Testis (tissue), 3 donors: ENCODE results near the gene GPRASP3. TPM values are rescaled to one million over a fixed set of nuclear protein-coding genes. Genes with fewer than 3 reads are reported as not detected.

ENCODE experiments used
- DNase-seq: peaks from one replicate; pipeline ENCODE4 v3.0.0-alpha.2; 2019
- H3K27ac ChIP-seq, 2 donors: fragments of 200-600 bp; sonication (generic); one replicate each; pipeline ENCODE4 v1.5.1; 2019
- H3K27me3 ChIP-seq: fragments of 200-600 bp; sonication (generic); one replicate; pipeline ENCODE4 v1.5.1; 2019
- H3K36me3 ChIP-seq: fragments of 200-600 bp; sonication (generic); one replicate; pipeline ENCODE4 v1.5.1; 2017; ENCODE audit warnings: low read depth; ENCODE audit errors: missing control alignments
- H3K4me1 ChIP-seq: fragments of 200-600 bp; sonication (generic); one replicate; pipeline ENCODE4 v1.5.1; 2019
- H3K4me3 ChIP-seq, 2 donors: fragments of 200-600 bp; sonication (generic); one replicate each; pipeline ENCODE4 v1.5.1; 2017 to 2019
- H3K9me3 ChIP-seq: fragments of 200-600 bp; sonication (generic); one replicate; pipeline ENCODE4 v1.5.1; 2017
- CTCF ChIP-seq, 3 experiments: fragments of 450-650 bp in 2 of 3; fragments of 200-600 bp in 1 of 3; sonication (generic) in 1 of 3; IDR thresholded peaks; one replicate each; pipeline ENCODE4 v1.5.1; 2016 to 2019; ENCODE audit warnings: antibody characterized with exemption in 3 of 3, mild to moderate bottlenecking in 2 of 3, moderate library complexity in 1 of 3
- POLR2A ChIP-seq: fragments of 450-650 bp; IDR thresholded peaks from one replicate; pipeline ENCODE4 v1.6.1; 2017; ENCODE audit warnings: antibody characterized with exemption, mild to moderate bottlenecking, moderate library complexity
- WGBS, 2 donors: methylation state at CpG; one replicate each; pipeline ENCODE4 v1.1.5; 2018; 5-methylcytosine and 5-hydroxymethylcytosine counted together
- intact Hi-C: fragments of 100-400 bp; cut with DNase I; formaldehyde crosslinking; loops from one replicate; pipeline ENCODE4 v1.15.1; 2023; ENCODE audit warnings: low total_unique reads
- polyA plus RNA-seq: library from polyadenylated mRNA; stranded (reverse); fragments of 350-450 nt; fragmentation: Illumina TruSeq; extraction: RNeasy Lipid Tissue Mini Kit (QIAGEN cat#74804); gene quantifications from one replicate; pipeline ENCODE4 v1.2.3, GENCODE V29; 2014; ENCODE audit warnings: low read depth, low replicate concordance; ENCODE audit not compliant: insufficient read depth
- total RNA-seq, 2 donors: library from RNA; depleted of rRNA; stranded (reverse); fragments of >200 nt; gene quantifications; one replicate each; pipeline ENCODE4 v1.2.3, GENCODE V29; 2016

The GPRASP3 gene
- total and polyA plus RNA-seq, 3 donors from 2014 or later, result 4.9 to 9.2 (median 7.5) TPM

GRCh38 chrX:102745513-102745856, 24.9 kb downstream of the GPRASP3 start:
- intact Hi-C loops, result no loop called here
- Histone ChIP-seq H3K9me3 (no peaks in the 10 kb centered on the region), H3K36me3 (no peaks in the 10 kb centered on the region), H3K4me1 (no peaks in the 10 kb centered on the region), H3K27me3 (no peaks in the 10 kb centered on the region), H3K4me3 (peak overlapping the region; percentile 46 to 66), H3K27ac (no peak overlapping the region)
- TF ChIP-seq POLR2A, result no peak
- DNase-seq, result peak; percentile 22
- WGBS, 2 donors, result 60% methylated on average over 1 of the region's 14 CpGs; no CpG with 5 or more reads in 1 of the 2 donors

- peak overlapping the region; percentile 46 to 66 for H3K4me3 ChIP-seq
- no peak overlapping the region for H3K27ac ChIP-seq
- intact Hi-C loops, result no loop called here
- TF ChIP-seq CTCF (IDR thresholded peaks at IDR 0.05), result no peak
- TF ChIP-seq POLR2A, result no peak
- H3K27me3 ChIP-seq, result no peaks in the 10 kb centered on the region
- H3K4me1 ChIP-seq, result no peaks in the 10 kb centered on the region
- DNase-seq, result peak; percentile 40
- H3K9me3 ChIP-seq, result no peaks in the 10 kb centered on the region
- H3K36me3 ChIP-seq, result no peaks in the 10 kb centered on the region
- 5% methylated on average over 26 of the region's 61 CpGs; no CpG with 5 or more reads in 1 of the 2 donors for WGBS, 2 donors
These were observed 25.5 kb downstream of the GPRASP3 start for GRCh38 chrX:102745857-102746584.

DNA sequence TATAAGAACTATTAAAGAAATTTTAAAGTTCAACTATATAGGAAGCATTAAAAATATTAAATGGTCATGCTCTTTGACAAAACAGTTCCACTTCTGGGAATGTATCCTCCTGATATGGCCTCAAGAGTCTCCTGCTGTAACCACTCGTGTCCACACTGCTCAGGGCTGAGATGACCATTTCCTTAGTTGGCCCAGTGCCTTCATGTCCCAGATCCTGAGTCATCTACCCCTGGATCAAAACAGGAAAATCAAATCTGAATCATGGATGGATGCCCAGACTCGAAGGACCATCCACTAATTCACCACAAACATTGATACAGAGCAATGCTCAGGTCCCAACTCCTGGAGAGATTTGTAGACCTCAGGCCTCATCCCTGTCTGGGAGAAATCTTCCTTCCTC, 44.7 kb downstream of the GPRASP3 start:
- Histone ChIP-seq H3K9me3 (no peaks in the 10 kb centered on the region), H3K27ac (no peak overlapping the region), H3K36me3 (no peaks in the 10 kb centered on the region), H3K27me3 (no peaks in the 10 kb centered on the region), H3K4me3 (no peak overlapping the region), H3K4me1 (no peaks in the 10 kb centered on the region)
- intact Hi-C loops, result no loop called here
- TF ChIP-seq POLR2A (no peak), CTCF (IDR thresholded peaks at IDR 0.05) (no peak)
- no peak for DNase-seq
- WGBS, 2 donors, result 42 to 52% methylated on average over 2 of the region's 2 CpGs

GRCh38 chrX:102765809-102766208, 45.3 kb downstream of the GPRASP3 start:
- Histone ChIP-seq H3K4me3 (no peak overlapping the region), H3K4me1 (no peaks in the 10 kb centered on the region), H3K27me3 (no peaks in the 10 kb centered on the region), H3K9me3 (no peaks in the 10 kb centered on the region), H3K27ac (no peak overlapping the region), H3K36me3 (no peaks in the 10 kb centered on the region)
- WGBS, 2 donors, result 70 to 79% methylated on average over 3 to 4 of the region's 4 CpGs
- intact Hi-C loops, result no loop called here
- DNase-seq, result no peak
- no peak for TF ChIP-seq POLR2A
- no peak for TF ChIP-seq CTCF (IDR thresholded peaks at IDR 0.05)

- 44 to 95% methylated on average over 1 of the region's 1 CpG for WGBS, 2 donors
- DNase-seq, result no peak
- H3K27ac ChIP-seq, result no peak overlapping the region
- no peak overlapping the region for H3K4me3 ChIP-seq
- intact Hi-C loops, result no loop called here
- no peak for TF ChIP-seq POLR2A
- TF ChIP-seq CTCF (IDR thresholded peaks at IDR 0.05), result no peak
- H3K27me3 ChIP-seq, result no peaks in the 10 kb centered on the region
- no peaks in the 10 kb centered on the region for H3K9me3 ChIP-seq
- H3K36me3 ChIP-seq, result no peaks in the 10 kb centered on the region
- H3K4me1 ChIP-seq, result no peaks in the 10 kb centered on the region
These were observed 46.7 kb downstream of the GPRASP3 start for GRCh38 chrX:102767287-102767686.
